ENCODE data around the gene IMMP2L. TPM values are rescaled to one million over a fixed set of nuclear protein-coding genes. Genes with fewer than 3 reads are reported as not detected.

Gene IMMP2L
- total and polyA plus RNA-seq, 2 experiments from 2014 or later: 10.1 to 10.4 TPM

DNA sequence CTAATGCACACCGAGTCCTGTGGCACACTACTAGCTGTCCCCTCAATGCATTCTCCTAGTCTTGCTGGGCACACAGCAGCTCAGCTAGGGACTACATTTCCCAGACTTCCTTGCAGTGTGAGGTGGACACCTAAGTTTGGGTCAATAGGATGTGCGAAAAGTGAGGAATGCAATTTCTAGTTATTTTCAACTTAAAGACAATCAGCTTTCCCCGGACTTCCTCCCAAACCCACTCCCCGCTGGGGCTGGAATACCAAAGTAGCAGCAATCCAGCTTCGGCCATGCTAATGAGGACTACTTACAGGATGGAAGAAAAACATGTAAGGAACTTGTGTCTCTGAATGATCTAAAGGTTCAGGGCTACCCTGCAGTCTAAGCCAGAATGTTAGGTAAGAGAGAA lies 757.8 kb downstream of the IMMP2L start:
- in situ Hi-C loops (cut with MboI): no loop called here
- H3K9me2 ChIP-seq (ENCODE audit: insufficient read depth): no peaks in the 10 kb centered on the region; the same call in 1 of the 2 replicates
- no peaks in the 10 kb centered on the region for H3F3A ChIP-seq (ENCODE audit: insufficient read depth)
- H3K9ac ChIP-seq: no peak overlapping the region
- H3K27me3 ChIP-seq (replicated peaks; ENCODE audit: insufficient read depth): no peaks in the 10 kb centered on the region
- WGBS, 2 experiments (ENCODE audit: low coverage in 1 of 2, low lambda C conversion rate in 2 of 2, missing lambda C conversion rate in 2 of 2): 71 to 75% methylated on average over 5 of the region's 5 CpGs
- DNase-seq: no peak
- H3K4me2 ChIP-seq (ENCODE audit: unreplicated experiment): no peak overlapping the region
- H3K4me1 ChIP-seq (ENCODE audit: insufficient read depth): no peaks in the 10 kb centered on the region
- no peaks in the 10 kb centered on the region for H4K20me1 ChIP-seq (ENCODE audit: insufficient read depth)
- H2AFZ ChIP-seq: no peak overlapping the region
- no peak overlapping the region for H3K27ac ChIP-seq
- no peaks in the 10 kb centered on the region for H3K36me3 ChIP-seq (ENCODE audit: low read depth)
- no peak overlapping the region for H3K4me3 ChIP-seq
- TF ChIP-seq EZH2phosphoT487 (IDR thresholded peaks at IDR 0.05; ENCODE audit: insufficient read depth, low read depth) (no peak), EZH2 (IDR thresholded peaks at IDR 0.05; ENCODE audit: insufficient read depth, poor library complexity, severe bottlenecking) (no peak)
- H3K9me3 ChIP-seq (ENCODE audit: low read depth): no peaks in the 10 kb centered on the region
- H3K79me2 ChIP-seq (ENCODE audit: insufficient read depth): no peaks in the 10 kb centered on the region

DNA sequence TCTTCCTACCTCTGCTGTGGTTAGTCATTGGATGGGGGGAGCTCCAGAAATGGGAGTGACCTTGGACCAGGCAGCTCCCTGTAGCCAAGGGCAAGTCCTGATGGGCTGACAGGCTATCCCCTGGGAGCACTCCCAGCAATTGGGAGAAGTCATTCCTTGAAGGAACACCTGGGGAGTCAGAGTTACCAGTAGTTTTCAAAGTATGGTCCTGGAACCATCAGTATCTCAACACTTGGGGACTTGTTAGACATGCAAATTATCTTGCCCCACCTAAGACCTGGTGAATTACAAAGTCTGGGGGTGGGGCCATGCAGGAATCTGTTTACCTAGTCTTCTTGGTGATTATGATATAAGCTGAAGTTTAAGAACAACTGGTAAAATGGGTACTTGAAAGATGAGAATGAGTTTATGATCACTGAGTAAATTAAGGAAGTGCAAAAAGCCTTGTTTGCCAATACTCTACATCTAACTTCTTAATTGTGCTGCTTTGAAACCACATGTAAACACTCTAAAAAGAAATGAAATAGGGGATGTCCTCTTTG lies 758.6 kb downstream of the IMMP2L start:
- no peaks in the 10 kb centered on the region for H3K36me3 ChIP-seq (ENCODE audit: low read depth)
- TF ChIP-seq EZH2phosphoT487 (IDR thresholded peaks at IDR 0.05; ENCODE audit: insufficient read depth, low read depth) (no peak), EZH2 (IDR thresholded peaks at IDR 0.05; ENCODE audit: insufficient read depth, poor library complexity, severe bottlenecking) (no peak)
- H3K9me3 ChIP-seq (ENCODE audit: low read depth): no peaks in the 10 kb centered on the region
- no peaks in the 10 kb centered on the region for H3F3A ChIP-seq (ENCODE audit: insufficient read depth)
- no peak overlapping the region for H3K9ac ChIP-seq
- H3K4me2 ChIP-seq (ENCODE audit: unreplicated experiment): no peak overlapping the region
- H3K9me2 ChIP-seq (ENCODE audit: insufficient read depth): no peaks in the 10 kb centered on the region
- no peaks in the 10 kb centered on the region for H3K4me1 ChIP-seq (ENCODE audit: insufficient read depth)
- no peaks in the 10 kb centered on the region for H4K20me1 ChIP-seq (ENCODE audit: insufficient read depth)
- in situ Hi-C loops (cut with MboI): no loop called here
- H3K27me3 ChIP-seq (replicated peaks; ENCODE audit: insufficient read depth): no peaks in the 10 kb centered on the region
- H3K27ac ChIP-seq: no peak overlapping the region
- H2AFZ ChIP-seq: no peak overlapping the region
- DNase-seq: no peak
- no peak overlapping the region for H3K4me3 ChIP-seq
- no peaks in the 10 kb centered on the region for H3K79me2 ChIP-seq (ENCODE audit: insufficient read depth)

DNA sequence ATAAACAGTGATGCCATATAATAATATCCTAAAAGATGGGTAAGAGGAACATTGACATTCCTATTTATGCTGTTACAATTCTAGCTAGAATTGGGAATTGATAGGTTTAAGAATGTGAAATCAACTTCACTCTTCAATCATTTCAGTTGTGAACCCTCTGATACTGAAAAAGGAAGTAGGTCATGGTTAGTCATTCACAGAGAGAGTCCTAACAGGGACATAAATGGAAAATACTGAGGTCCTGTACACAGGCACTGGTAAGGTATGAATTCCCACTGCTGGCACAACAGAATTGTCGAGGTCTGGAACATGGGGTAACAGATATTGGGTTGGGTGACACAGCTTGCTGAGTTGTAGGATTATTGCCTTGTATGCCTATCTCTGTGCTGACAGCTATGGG lies 760.8 kb downstream of the IMMP2L start:
- H2AFZ ChIP-seq: no peak overlapping the region
- no peaks in the 10 kb centered on the region for H3K27me3 ChIP-seq (replicated peaks; ENCODE audit: insufficient read depth)
- no peak overlapping the region for H3K4me2 ChIP-seq (ENCODE audit: unreplicated experiment)
- 43 to 64% methylated on average over 1 of the region's 1 CpG for WGBS, 2 experiments (ENCODE audit: low coverage in 1 of 2, low lambda C conversion rate in 2 of 2, missing lambda C conversion rate in 2 of 2)
- no peak overlapping the region for H3K4me3 ChIP-seq
- DNase-seq: no peak
- no peak for TF ChIP-seq EZH2phosphoT487 (IDR thresholded peaks at IDR 0.05; ENCODE audit: insufficient read depth, low read depth)
- no peak for TF ChIP-seq EZH2 (IDR thresholded peaks at IDR 0.05; ENCODE audit: insufficient read depth, poor library complexity, severe bottlenecking)
- H3F3A ChIP-seq (ENCODE audit: insufficient read depth): no peaks in the 10 kb centered on the region
- H4K20me1 ChIP-seq (ENCODE audit: insufficient read depth): no peaks in the 10 kb centered on the region
- H3K36me3 ChIP-seq (ENCODE audit: low read depth): no peaks in the 10 kb centered on the region
- H3K27ac ChIP-seq: no peak overlapping the region
- H3K9ac ChIP-seq: no peak overlapping the region
- no peaks in the 10 kb centered on the region for H3K9me2 ChIP-seq (ENCODE audit: insufficient read depth)
- no peaks in the 10 kb centered on the region for H3K79me2 ChIP-seq (ENCODE audit: insufficient read depth)
- in situ Hi-C loops (cut with MboI): no loop called here
- no peaks in the 10 kb centered on the region for H3K4me1 ChIP-seq (ENCODE audit: insufficient read depth)
- no peaks in the 10 kb centered on the region for H3K9me3 ChIP-seq (ENCODE audit: low read depth)

DNA sequence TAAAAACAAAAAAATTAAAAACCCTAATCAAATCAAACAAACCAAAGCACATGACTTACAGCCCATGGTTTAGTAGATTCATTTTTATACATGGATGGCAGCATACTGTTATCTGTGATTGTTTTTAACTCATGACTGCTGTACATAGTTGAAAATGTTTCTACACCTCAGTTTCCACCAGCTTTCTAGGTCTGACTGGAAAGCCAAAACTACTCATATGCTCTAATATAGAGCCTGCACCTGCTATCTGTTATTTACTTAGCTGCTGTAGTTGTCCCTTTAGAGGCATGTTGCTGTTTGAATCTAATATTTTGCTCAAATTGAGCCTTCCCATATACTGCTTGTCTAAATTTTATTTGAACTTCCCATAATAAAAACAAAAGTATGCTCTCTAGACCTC lies 761.3 kb downstream of the IMMP2L start:
- Histone ChIP-seq H3K9ac (no peak overlapping the region), H3K27ac (no peak overlapping the region), H3K4me3 (no peak overlapping the region), H3F3A (ENCODE audit: insufficient read depth) (no peaks in the 10 kb centered on the region), H3K79me2 (ENCODE audit: insufficient read depth) (no peaks in the 10 kb centered on the region), H4K20me1 (ENCODE audit: insufficient read depth) (no peaks in the 10 kb centered on the region), H3K9me2 (ENCODE audit: insufficient read depth) (no peaks in the 10 kb centered on the region), H3K9me3 (ENCODE audit: low read depth) (no peaks in the 10 kb centered on the region), H3K36me3 (ENCODE audit: low read depth) (no peaks in the 10 kb centered on the region), H3K4me1 (ENCODE audit: insufficient read depth) (no peaks in the 10 kb centered on the region), H2AFZ (no peak overlapping the region), H3K27me3 (replicated peaks; ENCODE audit: insufficient read depth) (no peaks in the 10 kb centered on the region), H3K4me2 (ENCODE audit: unreplicated experiment) (no peak overlapping the region)
- DNase-seq: no peak
- in situ Hi-C loops (cut with MboI): no loop called here
- no peak for TF ChIP-seq EZH2 (IDR thresholded peaks at IDR 0.05; ENCODE audit: insufficient read depth, poor library complexity, severe bottlenecking)
- TF ChIP-seq EZH2phosphoT487 (IDR thresholded peaks at IDR 0.05; ENCODE audit: insufficient read depth, low read depth): no peak

DNA sequence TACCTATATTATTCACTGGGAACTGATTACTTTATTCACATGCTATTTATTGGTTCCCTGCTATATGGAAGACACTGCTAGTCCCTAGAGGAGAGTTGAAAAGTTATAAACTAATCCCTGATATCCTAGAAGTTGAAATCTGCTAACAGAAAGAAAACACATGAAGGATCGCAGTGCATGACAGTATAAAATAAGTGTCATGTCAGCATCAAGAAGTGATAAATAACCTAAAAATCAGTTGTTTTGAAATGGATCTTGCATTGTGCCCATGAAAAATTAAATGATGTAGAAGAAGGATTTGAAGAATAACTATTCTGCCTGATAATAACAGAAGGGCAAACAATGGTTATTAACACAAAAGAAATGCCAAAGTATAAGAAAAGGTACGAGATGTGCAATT lies 764.6 kb downstream of the IMMP2L start:
- Histone ChIP-seq H3K27me3 (replicated peaks; ENCODE audit: insufficient read depth) (no peaks in the 10 kb centered on the region), H3K9me3 (ENCODE audit: low read depth) (no peaks in the 10 kb centered on the region), H3K27ac (no peak overlapping the region), H2AFZ (no peak overlapping the region), H3K4me3 (no peak overlapping the region), H3K36me3 (ENCODE audit: low read depth) (no peaks in the 10 kb centered on the region), H3K9me2 (ENCODE audit: insufficient read depth) (no peaks in the 10 kb centered on the region), H3F3A (ENCODE audit: insufficient read depth) (no peaks in the 10 kb centered on the region), H3K79me2 (ENCODE audit: insufficient read depth) (no peaks in the 10 kb centered on the region), H3K4me1 (ENCODE audit: insufficient read depth) (no peaks in the 10 kb centered on the region), H4K20me1 (ENCODE audit: insufficient read depth) (no peaks in the 10 kb centered on the region), H3K9ac (no peak overlapping the region), H3K4me2 (ENCODE audit: unreplicated experiment) (no peak overlapping the region)
- no peak for TF ChIP-seq EZH2phosphoT487 (IDR thresholded peaks at IDR 0.05; ENCODE audit: insufficient read depth, low read depth)
- 61 to 67% methylated on average over 2 of the region's 2 CpGs for WGBS, 2 experiments (ENCODE audit: low coverage in 1 of 2, low lambda C conversion rate in 2 of 2, missing lambda C conversion rate in 2 of 2)
- no peak for DNase-seq
- in situ Hi-C loops (cut with MboI): no loop called here

Measured in GM23248 (cell line).